Thyroid gland (tissue), 4 donors: Measurements from ENCODE around the gene TET3.

ENCODE experiments used
- CTCF ChIP-seq, 6 experiments: fragments of 200-600 bp in 3 of 6; fragments of 450-650 bp in 3 of 6; sonication (generic) in 3 of 6; IDR thresholded peaks; one replicate each; pipeline ENCODE4 v1.5.1; 2016 to 2019; ENCODE audit warnings: antibody characterized with exemption in 6 of 6, mild to moderate bottlenecking in 2 of 6, inconsistent platforms in 1 of 6, moderate library complexity in 1 of 6
- POLR2A ChIP-seq, 2 donors: fragments of 450-650 bp; IDR thresholded peaks; one replicate each; pipeline ENCODE4 v1.6.1; 2017; ENCODE audit warnings: antibody characterized with exemption in 2 of 2, mild to moderate bottlenecking in 2 of 2, moderate library complexity in 1 of 2

DNA sequence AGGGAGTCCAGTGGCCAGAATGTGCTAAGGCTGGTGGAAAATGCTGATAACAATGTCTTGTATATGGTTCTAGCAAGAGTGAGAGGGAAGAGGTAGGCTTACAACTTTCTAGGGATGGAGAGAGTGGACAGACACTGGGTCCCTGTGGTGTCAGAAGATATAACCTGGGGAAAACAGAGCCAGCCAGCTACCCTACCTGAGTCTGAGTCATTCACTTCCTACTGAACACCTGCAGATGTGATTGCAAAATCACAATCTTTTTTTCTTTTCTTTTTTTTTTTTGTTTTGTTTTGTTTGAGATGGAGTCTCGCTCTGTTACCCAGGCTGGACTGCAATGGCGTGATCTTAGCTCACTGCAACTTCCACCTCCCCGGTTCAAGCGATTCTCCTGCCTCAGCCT is 7.3 kb downstream of the TET3 start:
- TF ChIP-seq CTCF (IDR thresholded peaks at IDR 0.05) = no peak
- no peak for TF ChIP-seq POLR2A (IDR thresholded peaks at IDR 0.05)
